HL-60 (cell line): ENCODE measurements around the gene WDFY2.

Experiments used
- DNase-seq, 2 experiments: peaks; one replicate each; pipeline ENCODE4 v3.0.0-alpha.2; 2010 to 2020; ENCODE audit warnings: low read depth in 1 of 2, low spot score in 1 of 2
- H3K27ac ChIP-seq: fragments of 250-450 bp; sonication (Bioruptor Pico); replicated peaks from 2 replicates; pipeline ENCODE4 v1.5.1; 2020; ENCODE audit warnings: mild to moderate bottlenecking, moderate library complexity
- H3K27me3 ChIP-seq: fragments of 250-450 bp; sonication (Bioruptor Pico); 2 replicates; pipeline ENCODE4 v1.5.1; 2021; ENCODE audit warnings: mild to moderate bottlenecking, moderate library complexity; ENCODE audit not compliant: insufficient read depth, poor library complexity, severe bottlenecking
- H3K4me3 ChIP-seq: replicated peaks from 2 replicates; pipeline ENCODE4 v1.5.1; 2011; ENCODE audit warnings: mild to moderate bottlenecking, control low read depth, low read length; ENCODE audit not compliant: insufficient read depth
- GABPA ChIP-seq: IDR thresholded peaks from 2 replicates; pipeline ENCODE4 v1.6.1; 2012; ENCODE audit warnings: low read depth
- POLR2AphosphoS5 ChIP-seq: IDR thresholded peaks from 2 replicates; pipeline ENCODE4 v1.6.1; 2012; ENCODE audit warnings: low read depth
- SPI1 ChIP-seq: IDR thresholded peaks from 2 replicates; pipeline ENCODE4 v1.6.1; 2012; ENCODE audit warnings: low read depth, mild to moderate bottlenecking, borderline replicate concordance
- TF ChIP-seq, protein P1 (sequence below): IDR thresholded peaks from 2 replicates; pipeline ENCODE4 v1.6.1; 2012; ENCODE audit warnings: low read depth; ENCODE audit not compliant: insufficient replicate concordance
- TF ChIP-seq, protein P2 (sequence below): IDR thresholded peaks from one replicate; pipeline ENCODE4 v1.5.1; 2011; ENCODE audit warnings: low read length, control low read depth, inconsistent platforms; ENCODE audit not compliant: insufficient read depth

The WDFY2 gene

DNA sequence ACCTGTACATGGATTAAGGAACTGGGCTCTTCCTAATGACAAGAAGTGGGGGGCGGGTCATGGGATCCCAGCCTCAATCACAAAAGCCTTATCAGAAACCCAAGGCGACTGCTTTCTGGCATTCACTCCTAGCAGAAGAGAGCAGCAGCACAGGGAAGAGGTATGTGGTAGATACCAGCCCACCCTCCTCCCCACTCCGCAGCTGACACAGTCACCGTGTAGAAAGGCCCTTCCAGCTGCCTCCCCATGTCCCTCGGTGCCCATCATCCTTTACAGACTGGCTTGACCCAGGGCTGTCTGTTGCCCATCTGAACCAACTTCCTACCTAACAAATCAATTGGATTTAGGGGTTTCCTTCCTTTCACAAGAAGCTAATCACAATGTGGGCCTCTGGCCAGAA, 222.8 kb downstream of the WDFY2 start:
- no peak for DNase-seq
- Histone ChIP-seq H3K4me3 (no peak overlapping the region), H3K27me3 (no peaks in the 10 kb centered on the region), H3K27ac (no peak overlapping the region)
- TF ChIP-seq SPI1 (no peak), GABPA (no peak), POLR2AphosphoS5 (no peak)
- TF ChIP-seq, protein P1, sequence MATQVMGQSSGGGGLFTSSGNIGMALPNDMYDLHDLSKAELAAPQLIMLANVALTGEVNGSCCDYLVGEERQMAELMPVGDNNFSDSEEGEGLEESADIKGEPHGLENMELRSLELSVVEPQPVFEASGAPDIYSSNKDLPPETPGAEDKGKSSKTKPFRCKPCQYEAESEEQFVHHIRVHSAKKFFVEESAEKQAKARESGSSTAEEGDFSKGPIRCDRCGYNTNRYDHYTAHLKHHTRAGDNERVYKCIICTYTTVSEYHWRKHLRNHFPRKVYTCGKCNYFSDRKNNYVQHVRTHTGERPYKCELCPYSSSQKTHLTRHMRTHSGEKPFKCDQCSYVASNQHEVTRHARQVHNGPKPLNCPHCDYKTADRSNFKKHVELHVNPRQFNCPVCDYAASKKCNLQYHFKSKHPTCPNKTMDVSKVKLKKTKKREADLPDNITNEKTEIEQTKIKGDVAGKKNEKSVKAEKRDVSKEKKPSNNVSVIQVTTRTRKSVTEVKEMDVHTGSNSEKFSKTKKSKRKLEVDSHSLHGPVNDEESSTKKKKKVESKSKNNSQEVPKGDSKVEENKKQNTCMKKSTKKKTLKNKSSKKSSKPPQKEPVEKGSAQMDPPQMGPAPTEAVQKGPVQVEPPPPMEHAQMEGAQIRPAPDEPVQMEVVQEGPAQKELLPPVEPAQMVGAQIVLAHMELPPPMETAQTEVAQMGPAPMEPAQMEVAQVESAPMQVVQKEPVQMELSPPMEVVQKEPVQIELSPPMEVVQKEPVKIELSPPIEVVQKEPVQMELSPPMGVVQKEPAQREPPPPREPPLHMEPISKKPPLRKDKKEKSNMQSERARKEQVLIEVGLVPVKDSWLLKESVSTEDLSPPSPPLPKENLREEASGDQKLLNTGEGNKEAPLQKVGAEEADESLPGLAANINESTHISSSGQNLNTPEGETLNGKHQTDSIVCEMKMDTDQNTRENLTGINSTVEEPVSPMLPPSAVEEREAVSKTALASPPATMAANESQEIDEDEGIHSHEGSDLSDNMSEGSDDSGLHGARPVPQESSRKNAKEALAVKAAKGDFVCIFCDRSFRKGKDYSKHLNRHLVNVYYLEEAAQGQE: no peak
- TF ChIP-seq, protein P2, sequence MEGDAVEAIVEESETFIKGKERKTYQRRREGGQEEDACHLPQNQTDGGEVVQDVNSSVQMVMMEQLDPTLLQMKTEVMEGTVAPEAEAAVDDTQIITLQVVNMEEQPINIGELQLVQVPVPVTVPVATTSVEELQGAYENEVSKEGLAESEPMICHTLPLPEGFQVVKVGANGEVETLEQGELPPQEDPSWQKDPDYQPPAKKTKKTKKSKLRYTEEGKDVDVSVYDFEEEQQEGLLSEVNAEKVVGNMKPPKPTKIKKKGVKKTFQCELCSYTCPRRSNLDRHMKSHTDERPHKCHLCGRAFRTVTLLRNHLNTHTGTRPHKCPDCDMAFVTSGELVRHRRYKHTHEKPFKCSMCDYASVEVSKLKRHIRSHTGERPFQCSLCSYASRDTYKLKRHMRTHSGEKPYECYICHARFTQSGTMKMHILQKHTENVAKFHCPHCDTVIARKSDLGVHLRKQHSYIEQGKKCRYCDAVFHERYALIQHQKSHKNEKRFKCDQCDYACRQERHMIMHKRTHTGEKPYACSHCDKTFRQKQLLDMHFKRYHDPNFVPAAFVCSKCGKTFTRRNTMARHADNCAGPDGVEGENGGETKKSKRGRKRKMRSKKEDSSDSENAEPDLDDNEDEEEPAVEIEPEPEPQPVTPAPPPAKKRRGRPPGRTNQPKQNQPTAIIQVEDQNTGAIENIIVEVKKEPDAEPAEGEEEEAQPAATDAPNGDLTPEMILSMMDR: no peak

GRCh38 chr13:51808811-51809210, 224.5 kb downstream of the WDFY2 start:
- no peak for DNase-seq
- TF ChIP-seq, protein P2: no peak
- TF ChIP-seq POLR2AphosphoS5: no peak
- no peak for TF ChIP-seq GABPA
- TF ChIP-seq, protein P1: no peak
- TF ChIP-seq SPI1: no peak
- no peak overlapping the region for H3K4me3 ChIP-seq
- no peak overlapping the region for H3K27ac ChIP-seq
- no peaks in the 10 kb centered on the region for H3K27me3 ChIP-seq

DNA sequence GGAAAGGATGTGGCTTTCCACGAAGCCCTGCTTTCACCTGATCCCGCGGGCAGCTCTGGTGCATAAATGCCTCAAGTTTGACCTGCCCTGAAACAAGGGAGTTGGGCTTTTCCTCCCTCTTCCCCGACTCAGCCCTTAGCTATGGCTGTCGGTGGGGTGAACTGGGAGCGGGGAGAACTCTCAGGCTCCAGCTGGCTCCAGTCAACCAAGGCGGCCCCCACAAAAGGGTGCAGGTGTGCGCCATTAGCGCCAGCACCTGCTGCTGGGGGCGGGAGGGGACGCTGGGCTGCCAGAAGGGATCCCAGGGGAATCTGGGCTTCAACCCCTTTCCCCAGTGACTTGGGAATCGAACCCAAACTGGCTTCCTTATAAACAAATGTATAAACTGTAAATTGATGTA, 226.8 kb downstream of the WDFY2 start:
- Histone ChIP-seq H3K27ac (no peak overlapping the region), H3K27me3 (no peaks in the 10 kb centered on the region), H3K4me3 (no peak overlapping the region)
- DNase-seq: no peak
- TF ChIP-seq, protein P1: no peak
- no peak for TF ChIP-seq SPI1
- TF ChIP-seq GABPA: no peak
- TF ChIP-seq, protein P2: no peak
- TF ChIP-seq POLR2AphosphoS5: no peak
